Heart left ventricle (tissue), 16 donors: ENCODE data around the gene AFDN. TPM values are rescaled to one million over a fixed set of nuclear protein-coding genes. Genes with fewer than 3 reads are reported as not detected.

Experiments
- ATAC-seq, 4 donors: fragments of 200-7000 bp; cut with Tn5 transposase; one replicate each; pipeline ENCODE4 v1.9.1; 2020 to 2022; ENCODE audit warnings: moderate library complexity in 4 of 4, mild to moderate bottlenecking in 3 of 4, moderate number of reproducible peaks in 1 of 4
- DNase-seq, 5 donors: peaks; one replicate each; pipeline ENCODE4 v3.0.0-alpha.2; 2020
- H3K27ac ChIP-seq, 12 donors: fragments of 200-600 bp; sonication (generic) in 4 of 12; one replicate each; pipeline versions ENCODE4 v1.5.0 to v1.8.0; 2016 to 2022; ENCODE audit warnings: mild to moderate bottlenecking in 2 of 12
- H3K27me3 ChIP-seq, 9 donors: fragments of 200-600 bp; sonication (generic) in 2 of 9; one replicate each; pipeline versions ENCODE4 v1.5.1 to v1.8.0; 2016 to 2022; ENCODE audit warnings: mild to moderate bottlenecking in 3 of 9
- H3K36me3 ChIP-seq, 9 donors: fragments of 200-600 bp; sonication (generic) in 2 of 9; one replicate each; pipeline versions ENCODE4 v1.5.0 to v1.8.0; 2018 to 2022; ENCODE audit warnings: mild to moderate bottlenecking in 2 of 9
- H3K4me1 ChIP-seq, 12 donors: fragments of 200-600 bp; sonication (generic) in 4 of 12; one replicate each; pipeline versions ENCODE4 v1.5.0 to v1.8.0; 2016 to 2022; ENCODE audit warnings: mild to moderate bottlenecking in 3 of 12
- H3K4me3 ChIP-seq, 12 donors: fragments of 200-600 bp; sonication (generic) in 4 of 12; one replicate each; pipeline versions ENCODE4 v1.5.0 to v1.8.0; 2017 to 2022; ENCODE audit warnings: mild to moderate bottlenecking in 9 of 12, moderate library complexity in 4 of 12
- H3K9me3 ChIP-seq, 12 donors: fragments of 200-600 bp; sonication (generic) in 4 of 12; one replicate each; pipeline versions ENCODE4 v1.5.0 to v1.8.0; 2016 to 2022; ENCODE audit warnings: mild to moderate bottlenecking in 1 of 12
- CTCF ChIP-seq, 12 donors: fragments of 200-600 bp; sonication (generic) in 4 of 12; IDR thresholded peaks; one replicate each; pipeline versions ENCODE4 v1.5.0 to v1.8.0; 2018 to 2022; ENCODE audit warnings: antibody characterized with exemption in 12 of 12, mild to moderate bottlenecking in 5 of 12
- POLR2A ChIP-seq, 2 donors: fragments of 450-650 bp; IDR thresholded peaks; one replicate each; pipeline ENCODE4 v1.6.1; 2017; ENCODE audit warnings: antibody characterized with exemption in 2 of 2, mild to moderate bottlenecking in 2 of 2, moderate library complexity in 2 of 2
- WGBS, 4 donors: extraction: QIAGEN DNeasy Blood & Tissue Kit in 2 of 4; methylation state at CpG; one replicate each; pipeline versions ENCODE4 v1.1.5 to v1.1.7; 2013 to 2018; 5-methylcytosine and 5-hydroxymethylcytosine counted together
- intact Hi-C, 10 donors: fragments of 100-400 bp; cut with DNase I; formaldehyde crosslinking; loops; one replicate each; pipeline versions ENCODE4 v1.11.1 to v1.14.2; 2022
- polyA plus RNA-seq, 2 donors: library from polyadenylated mRNA; stranded (reverse); fragments of 200-250 nt; gene quantifications; one replicate each; pipeline ENCODE4 v1.2.3, GENCODE V29; 2013
- total RNA-seq, 9 donors: library from RNA; depleted of rRNA in 2 of 9; stranded (reverse); fragments of >200 nt in 2 of 9; fragmentation: NEBNext Ultra II Directional in 3 of 9; extraction: Animal tissue kit (Norgen Biotek cat#: 25700) in 3 of 9; gene quantifications; one replicate each; pipeline versions ENCODE4 v1.1.0 to v1.2.4, GENCODE V29; 2016 to 2023
- donor health status: ischemic (EF 13 %, LVEDD 7.1; RV severe dilation, severe dysfunction).
- donor health status: healthy with polysubstance abuse.
- donor health status: DM: no; HTN: yes; CAD: no.
- donor health status: DM: no; HTN: no; CAD: no.
- donor health status: ischemic (EF 25% LVEDD 6.9; RV normal size, moderate dysfunction).
- donor health status: ischemic (EF 25% LVEDD 5.7; RV mildly dilated, moderate dysfunction).
- donor health status: healthy.
- donor health status: DM: yes; HTN: yes; CAD: no.
- donor health status: ischemic (EF 35%, LVEDD 5.7; RV mildly dilated, moderate dysfunction).
- donor health status: nonischemic (EF 11% LVEDD 7.7; RV severe dilation, severe dysfunction).
- donor health status: DM: yes; HTN: yes; CAD: no.
- donor health status: PGD.
- donor health status: ischemic (EF 29% LVEDD 5.4; RV normal size, mild dysfunction).
- donor health status: nonischemic (EF 23%, LVEDD 6.1; RV moderate dilation, normal function).

Gene AFDN
- total and polyA plus RNA-seq, 11 donors: 27.6 to 100 (median 50.4) TPM

- DNase-seq (no peak), ATAC-seq (no peak)
- H3K27me3 ChIP-seq: no peaks in the 10 kb centered on the region
- no peak overlapping the region for H3K4me3 ChIP-seq
- H3K27ac ChIP-seq: no peak overlapping the region
- no peak for TF ChIP-seq CTCF (IDR thresholded peaks at IDR 0.05)
- no peak for TF ChIP-seq POLR2A (IDR thresholded peaks at IDR 0.05)
- intact Hi-C loops: no loop called here
- H3K9me3 ChIP-seq: no peaks in the 10 kb centered on the region
- WGBS, 4 donors: 38 to 56% (median 46%) methylated on average over 11 of the region's 11 CpGs
- no peaks in the 10 kb centered on the region for H3K4me1 ChIP-seq
- no peaks in the 10 kb centered on the region for H3K36me3 ChIP-seq
Observed at GRCh38 chr6:167819576-167819975, 7.1 kb upstream of the AFDN start.

- intact Hi-C loops: loop anchor here in 1 of 10 donors (10.0 kb wide), 1 partner anchor 336 kb away; no protein-coding TSS in a partner anchor
- Histone ChIP-seq H3K4me3 (no peak overlapping the region), H3K4me1 (peaks cover 0 to 9% (median 4%) of the 10 kb centered on the region in 12 donors)
Observed at GRCh38 chr6:167820681-167821080, 6.0 kb upstream of the AFDN start.

GRCh38 chr6:167824591-167825331, 1.9 kb upstream of the AFDN start:
- H3K36me3 ChIP-seq: no peaks in the 10 kb centered on the region
- TF ChIP-seq CTCF (IDR thresholded peaks at IDR 0.05) (no peak), POLR2A (IDR thresholded peaks at IDR 0.05) (no peak)
- peak overlapping the region in 5 of 12 donors; percentile 70 to 90 (median 78) for H3K4me3 ChIP-seq
- no peaks in the 10 kb centered on the region for H3K9me3 ChIP-seq
- peak overlapping the region in 1 of 12 donors; percentile 65 for H3K27ac ChIP-seq
- H3K4me1 ChIP-seq: peaks cover 0 to 35% (median 12%) of the 10 kb centered on the region in 12 donors
- no peak for ATAC-seq
- intact Hi-C loops: loop anchor here in 3 of 10 donors (5.0 to 10.0 kb wide), 3 partner anchors 73 to 340 kb away; no protein-coding TSS in a partner anchor
- peaks cover 0 to 22% (median 0%) of the 10 kb centered on the region in 9 donors for H3K27me3 ChIP-seq
- WGBS, 4 donors: 60 to 65% (median 61%) methylated on average over 19 of the region's 19 CpGs
- DNase-seq: no peak

More at GRCh38 chr6:167820681-167821080, 6.0 kb upstream of the AFDN start:
- DNase-seq (no peak), ATAC-seq (no peak)
- no peak overlapping the region for H3K27ac ChIP-seq
- no peaks in the 10 kb centered on the region for H3K36me3 ChIP-seq
- H3K27me3 ChIP-seq: peaks cover 0 to 7% (median 0%) of the 10 kb centered on the region in 9 donors
- WGBS, 4 donors: 94 to 96% (median 96%) methylated on average over 7 of the region's 7 CpGs
- no peaks in the 10 kb centered on the region for H3K9me3 ChIP-seq
- TF ChIP-seq POLR2A (IDR thresholded peaks at IDR 0.05) (no peak), CTCF (IDR thresholded peaks at IDR 0.05) (no peak)
